ENCODE results near the gene RIPOR2.

Gene RIPOR2, protein sequence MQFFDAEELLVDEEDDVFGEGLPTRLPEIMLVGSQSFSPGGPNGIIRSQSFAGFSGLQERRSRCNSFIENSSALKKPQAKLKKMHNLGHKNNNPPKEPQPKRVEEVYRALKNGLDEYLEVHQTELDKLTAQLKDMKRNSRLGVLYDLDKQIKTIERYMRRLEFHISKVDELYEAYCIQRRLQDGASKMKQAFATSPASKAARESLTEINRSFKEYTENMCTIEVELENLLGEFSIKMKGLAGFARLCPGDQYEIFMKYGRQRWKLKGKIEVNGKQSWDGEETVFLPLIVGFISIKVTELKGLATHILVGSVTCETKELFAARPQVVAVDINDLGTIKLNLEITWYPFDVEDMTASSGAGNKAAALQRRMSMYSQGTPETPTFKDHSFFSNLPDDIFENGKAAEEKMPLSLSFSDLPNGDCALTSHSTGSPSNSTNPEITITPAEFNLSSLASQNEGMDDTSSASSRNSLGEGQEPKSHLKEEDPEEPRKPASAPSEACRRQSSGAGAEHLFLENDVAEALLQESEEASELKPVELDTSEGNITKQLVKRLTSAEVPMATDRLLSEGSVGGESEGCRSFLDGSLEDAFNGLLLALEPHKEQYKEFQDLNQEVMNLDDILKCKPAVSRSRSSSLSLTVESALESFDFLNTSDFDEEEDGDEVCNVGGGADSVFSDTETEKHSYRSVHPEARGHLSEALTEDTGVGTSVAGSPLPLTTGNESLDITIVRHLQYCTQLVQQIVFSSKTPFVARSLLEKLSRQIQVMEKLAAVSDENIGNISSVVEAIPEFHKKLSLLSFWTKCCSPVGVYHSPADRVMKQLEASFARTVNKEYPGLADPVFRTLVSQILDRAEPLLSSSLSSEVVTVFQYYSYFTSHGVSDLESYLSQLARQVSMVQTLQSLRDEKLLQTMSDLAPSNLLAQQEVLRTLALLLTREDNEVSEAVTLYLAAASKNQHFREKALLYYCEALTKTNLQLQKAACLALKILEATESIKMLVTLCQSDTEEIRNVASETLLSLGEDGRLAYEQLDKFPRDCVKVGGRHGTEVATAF

DNA sequence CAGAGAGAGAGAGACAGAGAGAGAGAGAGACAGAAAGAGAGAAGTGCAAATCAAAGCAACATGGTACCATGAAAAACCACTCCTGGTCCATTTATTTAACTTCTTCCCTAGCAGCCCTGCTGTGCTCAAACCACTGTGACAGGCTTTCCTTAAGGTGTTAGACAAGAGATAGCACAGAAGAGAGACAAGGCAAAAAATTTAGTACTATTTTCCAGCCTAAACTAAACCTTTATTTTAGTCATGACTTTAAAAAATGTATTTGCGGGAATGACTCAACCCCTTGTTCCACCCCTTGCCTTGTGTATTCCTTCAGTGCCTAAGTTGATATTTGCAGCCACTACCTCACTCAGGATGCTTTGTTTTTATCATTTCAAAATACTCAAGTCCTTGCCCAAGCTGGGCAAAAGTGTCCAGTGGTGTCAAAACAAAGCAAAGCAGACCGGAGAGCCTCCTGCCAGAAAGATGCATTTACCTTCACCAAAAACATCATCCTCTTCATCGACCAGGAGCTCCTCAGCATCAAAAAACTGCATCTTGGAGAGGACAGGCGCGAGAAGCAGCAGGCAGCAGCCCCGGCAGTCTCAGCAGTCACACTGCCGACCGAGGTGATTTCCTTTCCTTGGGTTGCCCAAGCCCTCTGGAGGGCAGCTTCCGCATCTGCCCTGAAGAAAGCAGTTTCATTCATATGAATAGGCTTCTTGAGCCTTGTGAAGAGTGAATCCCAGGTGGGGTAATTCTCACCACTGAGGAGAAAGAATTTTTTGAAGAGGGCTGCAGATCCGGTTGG, at the start of gene RIPOR2:
Gene RIPOR2, minus strand, starts transcription at position 595 of the 787 bp plus-strand sequence. Its CDS starts 62 bp downstream, at position 533.
- DNase-seq (ENCODE audit: low read depth in 2 of 2): peak; percentile 48 to 53

GRCh38 chr6:24985323-24985722, 49.6 kb upstream of the RIPOR2 start:
- no peak for DNase-seq (ENCODE audit: low read depth in 2 of 2)

- no peak for DNase-seq (ENCODE audit: low read depth in 2 of 2)
Measured at GRCh38 chr6:24982231-24982630, 46.5 kb upstream of the RIPOR2 start.

DNA sequence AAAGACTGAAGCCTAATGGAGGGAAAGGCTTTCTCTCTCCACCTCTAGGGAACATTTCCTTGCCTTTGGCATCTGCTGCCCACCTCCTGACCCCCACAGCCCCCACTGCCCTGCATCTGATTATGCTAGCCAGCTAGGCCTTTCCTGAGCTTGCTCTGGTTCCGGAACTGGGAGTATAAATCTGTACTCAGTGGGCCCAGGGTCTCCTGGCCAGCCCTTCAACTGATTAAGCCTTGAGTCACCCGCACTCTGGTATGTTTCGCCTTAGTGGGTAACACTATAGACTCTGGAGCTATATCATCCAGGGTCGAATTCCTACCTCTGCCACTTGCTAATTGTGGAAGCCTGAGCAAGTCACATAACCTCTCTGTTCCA, 45.6 kb upstream of the RIPOR2 start:
- no peak for DNase-seq (ENCODE audit: low read depth in 2 of 2)

- DNase-seq (ENCODE audit: low read depth in 2 of 2): no peak
Measured at GRCh38 chr6:24980507-24981385, 45.0 kb upstream of the RIPOR2 start.

- no peak for DNase-seq (ENCODE audit: low read depth in 2 of 2)
Measured at GRCh38 chr6:24979176-24979575, 43.4 kb upstream of the RIPOR2 start.

- DNase-seq (ENCODE audit: low read depth in 2 of 2): no peak
Measured at GRCh38 chr6:24974182-24975171, 38.7 kb upstream of the RIPOR2 start.

- no peak for DNase-seq (ENCODE audit: low read depth in 2 of 2)
Measured at GRCh38 chr6:24972311-24972958, 36.7 kb upstream of the RIPOR2 start.

DNA sequence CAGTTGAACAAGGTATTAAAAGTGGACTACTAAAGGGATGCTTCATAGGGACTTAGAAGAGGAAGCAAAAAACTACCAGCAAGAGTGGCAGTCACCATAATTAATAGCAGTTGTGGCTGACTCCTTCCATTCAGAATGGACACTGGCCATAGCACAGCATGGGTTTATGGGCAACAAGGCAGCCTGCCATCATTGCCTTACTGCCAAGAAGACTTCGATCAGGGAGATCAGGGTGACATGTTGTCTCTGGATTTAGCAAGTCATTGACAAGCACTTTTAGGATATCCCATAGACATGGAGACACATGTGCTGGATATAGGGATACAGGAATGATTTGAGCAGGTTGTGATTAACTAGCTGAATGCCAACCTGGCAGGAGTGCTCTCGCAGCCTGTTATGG, 35.3 kb upstream of the RIPOR2 start:
- no peak for DNase-seq (ENCODE audit: low read depth in 2 of 2)

GRCh38 chr6:24969343-24969860, 33.6 kb upstream of the RIPOR2 start:
- DNase-seq (ENCODE audit: low read depth in 2 of 2): no peak

- DNase-seq (ENCODE audit: low read depth in 2 of 2): no peak
Measured at GRCh38 chr6:24968783-24969182, 33.0 kb upstream of the RIPOR2 start.

DNA sequence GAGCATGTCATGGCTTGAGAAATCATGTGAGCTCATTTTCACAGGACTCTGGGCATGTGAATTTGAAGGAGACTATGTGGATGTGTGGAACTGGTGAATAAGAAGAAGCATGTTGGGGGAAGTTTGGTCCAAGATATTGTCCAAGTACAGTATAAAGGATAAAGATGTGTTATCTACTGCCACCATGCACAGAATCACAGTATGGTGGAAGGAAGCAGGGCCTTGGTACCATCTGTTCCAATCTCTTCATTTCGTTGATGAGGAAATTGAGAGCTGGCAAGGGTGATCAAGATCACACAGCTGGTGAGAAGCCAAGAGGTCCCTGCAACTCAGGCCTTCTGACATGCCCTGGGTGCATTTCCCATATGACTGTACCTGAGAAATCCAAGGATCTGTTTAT, 31.5 kb upstream of the RIPOR2 start:
- DNase-seq (ENCODE audit: low read depth in 2 of 2): no peak

- no peak for DNase-seq (ENCODE audit: low read depth in 2 of 2)
Measured at GRCh38 chr6:24966381-24966780, 30.6 kb upstream of the RIPOR2 start.

DNA sequence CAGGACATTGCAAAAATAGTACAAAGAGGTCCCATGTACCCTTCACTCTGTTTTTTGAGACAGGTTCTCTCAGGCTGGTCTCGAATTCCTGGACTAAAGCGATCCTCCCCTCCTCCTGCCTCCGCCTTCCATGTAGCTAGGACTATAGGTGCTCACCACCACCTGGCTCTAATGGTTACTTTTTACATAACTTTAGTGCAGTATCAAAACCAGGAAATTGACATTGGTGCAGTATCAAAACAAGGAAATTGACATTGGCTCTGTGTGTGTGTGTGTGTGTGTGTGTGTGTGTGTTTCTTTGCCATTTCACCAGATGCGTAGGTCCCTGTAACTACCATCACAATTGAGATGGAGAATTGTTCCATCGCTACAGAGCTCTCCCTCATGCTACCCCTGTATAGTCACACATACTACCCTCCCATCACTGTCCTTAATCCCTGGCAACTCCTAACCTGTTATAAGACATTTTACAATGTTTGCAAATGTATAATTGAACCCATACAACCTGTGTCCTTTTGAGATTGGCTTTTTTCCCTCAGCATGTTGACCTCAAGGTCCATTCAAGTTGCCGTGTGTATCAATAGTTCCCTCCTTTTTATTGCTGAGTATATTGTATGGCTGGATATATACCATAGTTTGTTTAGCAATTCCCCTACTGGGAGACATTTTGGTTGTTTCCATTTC, 28.3 kb upstream of the RIPOR2 start:
- no peak for DNase-seq (ENCODE audit: low read depth in 2 of 2)

- DNase-seq (ENCODE audit: low read depth in 2 of 2): no peak
Measured at GRCh38 chr6:24963339-24963738, 27.6 kb upstream of the RIPOR2 start.

- DNase-seq (ENCODE audit: low read depth in 2 of 2): no peak
Measured at GRCh38 chr6:24961852-24962251, 26.1 kb upstream of the RIPOR2 start.

DNA sequence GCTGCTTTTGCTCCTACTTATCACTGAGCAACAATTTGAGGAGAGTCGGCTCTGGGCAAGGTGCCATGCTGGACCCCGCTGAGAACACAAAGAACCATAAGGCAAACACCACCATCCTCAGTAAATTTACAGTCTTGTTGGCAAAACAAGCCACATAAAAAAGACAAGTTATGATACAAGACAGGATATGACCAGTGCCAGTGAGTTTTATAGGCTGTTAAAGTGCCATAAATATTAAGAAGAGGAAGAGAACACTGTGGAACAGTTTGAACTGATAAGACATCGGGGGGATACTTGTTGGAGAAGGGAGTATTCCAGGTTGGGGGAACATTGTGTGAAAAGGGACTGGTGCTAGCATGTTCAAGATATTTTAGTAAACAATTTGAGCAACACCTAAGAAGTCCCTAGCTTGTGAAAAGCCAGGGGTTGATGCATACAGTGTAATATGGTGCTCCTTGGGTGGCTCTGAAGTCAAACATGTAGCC, 25.3 kb upstream of the RIPOR2 start:
- DNase-seq (ENCODE audit: low read depth in 2 of 2): no peak

- no peak for DNase-seq (ENCODE audit: low read depth in 2 of 2)
Measured at GRCh38 chr6:24959319-24959718, 23.6 kb upstream of the RIPOR2 start.

All from stimulated activated CD8-positive, alpha-beta memory T cell treated with anti-CD3 and anti-CD28 coated beads, Interleukin-2, amount 100 ng/mL, for 1 hour (primary cell).